GM19240 (cell line): ENCODE data around the gene PLIN5.
"Not testable (repeated sequence)": the region's sequence is repeated elsewhere in the genome, so short reads cannot be mapped to it uniquely, and the experiment has no call there.

Experiments used
- DNase-seq: peaks from one replicate; pipeline ENCODE4 v3.0.0; 2011; ENCODE audit warnings: low spot score; ENCODE audit not compliant: insufficient read length

PLIN5 gene

GRCh38 chr19:4568886-4569285 lies 33.9 kb upstream of the PLIN5 start:
- no peak for DNase-seq

DNA sequence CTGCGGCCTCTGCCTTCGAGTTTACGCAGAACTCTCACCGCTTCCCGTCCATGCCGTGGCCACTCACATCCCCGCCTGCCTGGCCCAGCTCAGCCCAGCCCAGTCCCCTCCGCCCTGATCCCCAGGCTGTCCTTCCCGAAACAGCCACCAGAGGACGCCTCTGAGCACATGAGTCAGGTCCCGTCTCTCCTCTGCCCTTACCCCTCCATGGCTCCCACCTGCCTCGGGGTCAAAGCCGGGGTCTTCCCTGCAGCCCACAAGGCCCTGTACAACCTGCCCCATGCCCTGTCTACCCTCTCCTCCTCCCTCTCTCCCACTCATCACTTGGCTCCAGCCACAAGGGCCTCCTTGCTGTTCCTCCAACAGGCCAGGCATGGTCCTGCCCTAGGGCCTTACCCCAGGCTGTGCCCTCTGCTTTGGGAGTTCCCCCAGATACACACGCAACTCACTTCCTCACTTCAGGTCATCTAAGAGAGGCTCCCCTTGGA lies 32.6 kb upstream of the PLIN5 start:
- no peak for DNase-seq

GRCh38 chr19:4566402-4567051 lies 31.5 kb upstream of the PLIN5 start:
- DNase-seq: no peak

GRCh38 chr19:4563562-4563961 lies 28.5 kb upstream of the PLIN5 start:
- DNase-seq: not testable (repeated sequence)

DNA sequence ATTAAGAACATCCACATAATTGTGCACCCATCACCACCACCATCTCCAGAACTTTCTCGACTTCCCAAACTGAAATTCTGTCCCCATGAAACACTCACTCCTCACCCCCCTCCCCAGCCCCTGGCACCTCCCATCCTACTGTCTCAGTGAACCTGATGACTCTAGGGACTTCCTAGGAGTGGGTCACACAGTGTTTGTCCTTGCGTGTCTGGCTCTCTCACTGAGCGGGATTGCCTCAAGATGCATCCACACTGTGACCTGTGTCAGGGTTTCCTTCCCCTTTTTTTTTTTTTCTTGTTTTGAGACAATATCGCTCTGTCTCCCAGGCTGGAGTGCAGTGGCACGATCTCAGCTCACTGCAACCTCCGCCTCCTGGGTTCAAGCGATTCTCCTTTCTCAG lies 27.1 kb upstream of the PLIN5 start:
- DNase-seq: not testable (repeated sequence)

DNA sequence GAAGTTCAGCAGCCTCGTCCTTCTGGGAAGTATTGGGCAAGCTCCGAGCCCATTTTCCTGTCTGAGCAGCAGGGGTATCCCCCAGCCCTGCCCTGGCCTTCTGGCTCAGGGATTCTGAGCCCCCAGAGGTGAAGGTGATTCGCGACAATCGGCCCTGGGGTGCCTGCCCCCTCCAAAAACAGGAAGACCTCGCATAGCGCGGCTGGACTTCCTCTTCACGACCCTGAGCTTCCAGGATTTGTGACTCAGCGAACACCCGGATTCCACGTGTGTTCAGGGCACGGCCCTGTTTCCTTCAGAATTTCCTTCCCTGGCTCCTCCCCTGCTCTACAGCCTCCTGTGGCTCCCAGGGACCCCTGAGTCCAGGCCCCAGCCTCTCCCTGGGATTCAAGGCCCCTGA lies 24.5 kb upstream of the PLIN5 start, which contains the start of gene SEMA6B:
Gene SEMA6B, minus strand, starts transcription at position 116 of the 400 bp plus-strand sequence. CDS start 1,227 bp downstream, outside the sequence.
- DNase-seq: no peak

GRCh38 chr19:4557971-4558941 lies 23.2 kb upstream of the PLIN5 start:
- no peak for DNase-seq

GRCh38 chr19:4557144-4557970 lies 22.3 kb upstream of the PLIN5 start:
- DNase-seq: no peak

DNA sequence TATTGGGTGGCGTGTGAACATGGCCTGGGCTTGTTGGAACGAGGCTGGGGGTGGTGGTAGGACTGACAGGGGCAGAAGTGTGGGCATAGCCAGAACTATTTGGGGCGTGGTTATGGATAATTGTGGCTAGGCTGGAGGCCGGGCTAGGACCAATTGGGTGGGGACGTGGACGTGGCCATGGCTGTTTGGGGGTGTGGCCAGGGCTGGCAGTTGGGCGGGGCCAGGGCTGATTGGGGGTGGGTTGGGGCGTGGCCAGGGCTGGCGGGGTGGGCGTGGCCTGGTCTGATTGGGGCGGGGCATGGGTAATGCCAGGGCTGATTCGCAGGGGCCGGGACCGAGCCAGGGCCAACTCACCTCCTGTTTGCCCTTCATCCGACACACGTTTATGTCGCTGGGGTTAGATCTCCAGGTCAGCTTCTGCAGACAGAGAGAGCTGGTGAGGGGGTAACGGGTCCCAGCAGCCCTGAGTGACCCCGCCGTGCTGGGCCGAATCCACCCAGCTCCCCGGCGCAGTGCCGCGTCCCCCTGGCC lies 21.6 kb upstream of the PLIN5 start:
- no peak for DNase-seq

DNA sequence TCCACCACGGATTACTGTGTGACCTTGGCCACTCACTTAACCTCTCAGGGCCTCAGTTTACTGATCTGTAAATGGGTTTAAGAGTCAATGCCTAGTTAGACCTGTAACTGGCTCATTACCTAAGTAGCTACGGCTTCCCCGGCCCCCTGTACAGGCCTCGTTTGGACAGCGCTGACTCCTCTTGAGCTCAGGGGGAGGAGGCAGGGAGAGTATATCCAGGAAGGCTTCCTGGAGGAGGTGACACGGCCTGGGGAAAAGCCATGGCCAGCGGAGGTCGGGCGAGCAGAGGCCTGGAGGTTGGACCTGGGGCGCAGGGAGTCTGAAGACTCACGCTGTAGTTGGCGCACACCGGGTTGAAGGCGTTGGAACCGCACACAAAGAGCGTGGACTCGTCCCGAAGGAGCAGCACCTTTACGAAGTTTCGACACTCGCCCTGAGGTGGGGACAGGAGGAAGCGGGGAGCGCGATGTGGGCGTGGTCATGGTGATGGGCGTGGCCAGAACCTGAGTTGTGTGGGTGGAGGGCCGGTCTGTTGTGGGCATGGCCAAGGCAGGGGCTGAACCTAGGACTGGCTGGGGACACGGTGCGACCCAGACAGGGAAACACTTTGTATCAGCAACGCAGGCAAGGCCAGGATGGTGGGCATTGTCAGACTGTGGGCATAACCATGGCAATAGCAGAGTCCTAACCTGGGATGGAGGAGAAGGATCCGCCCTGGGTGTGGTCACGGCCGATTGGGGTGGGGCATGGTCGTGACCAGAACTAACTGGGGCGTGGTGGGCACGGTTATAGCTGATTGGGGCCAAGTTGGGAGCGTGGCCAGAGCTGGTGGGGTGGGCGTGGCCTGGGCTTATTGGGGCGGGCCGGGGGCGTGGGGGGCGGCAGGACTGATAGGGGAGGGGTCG lies 20.9 kb upstream of the PLIN5 start:
- DNase-seq: no peak

GRCh38 chr19:4554717-4555116 lies 19.7 kb upstream of the PLIN5 start:
- DNase-seq: no peak

- no peak for DNase-seq
These were observed 18.8 kb upstream of the PLIN5 start for GRCh38 chr19:4553775-4554174.

- no peak for DNase-seq
These were observed 18.2 kb upstream of the PLIN5 start for GRCh38 chr19:4553092-4553695.

DNA sequence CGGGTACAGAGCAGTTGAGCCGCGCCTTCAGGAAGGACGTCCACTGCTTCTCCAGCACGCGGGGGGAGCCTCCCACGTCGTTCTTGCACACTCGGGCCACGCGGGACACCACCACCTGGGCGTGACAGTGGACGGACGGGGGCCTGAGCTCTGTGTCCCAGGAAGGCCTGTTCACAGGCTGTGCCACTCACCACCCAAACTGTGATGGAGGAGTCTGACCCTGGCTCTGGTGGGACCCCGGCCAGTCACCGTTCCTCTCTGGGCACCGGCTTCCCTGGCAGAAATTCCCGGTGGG lies 17.4 kb upstream of the PLIN5 start:
- DNase-seq: no peak

- no peak for DNase-seq
These were observed 15.5 kb upstream of the PLIN5 start for GRCh38 chr19:4550479-4551050.

GRCh38 chr19:4550018-4550417 lies 15.0 kb upstream of the PLIN5 start:
- DNase-seq: no peak

DNA sequence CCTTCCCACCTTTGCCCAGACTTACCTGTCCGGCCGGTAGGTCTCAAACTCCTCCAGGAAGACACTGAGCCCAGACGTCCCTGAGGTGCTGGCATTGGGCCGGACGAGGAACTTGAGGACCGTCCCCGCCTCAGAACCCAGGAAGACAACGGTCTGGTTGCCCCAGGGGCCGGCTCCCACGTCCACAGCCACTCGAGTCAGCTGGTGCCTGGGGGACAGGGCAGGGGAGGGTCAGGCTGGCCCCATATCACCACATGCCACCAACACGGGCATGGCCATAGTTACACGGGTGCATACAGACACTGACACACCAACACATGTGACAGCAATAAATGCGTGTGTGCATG lies 13.2 kb upstream of the PLIN5 start:
- DNase-seq: no peak

DNA sequence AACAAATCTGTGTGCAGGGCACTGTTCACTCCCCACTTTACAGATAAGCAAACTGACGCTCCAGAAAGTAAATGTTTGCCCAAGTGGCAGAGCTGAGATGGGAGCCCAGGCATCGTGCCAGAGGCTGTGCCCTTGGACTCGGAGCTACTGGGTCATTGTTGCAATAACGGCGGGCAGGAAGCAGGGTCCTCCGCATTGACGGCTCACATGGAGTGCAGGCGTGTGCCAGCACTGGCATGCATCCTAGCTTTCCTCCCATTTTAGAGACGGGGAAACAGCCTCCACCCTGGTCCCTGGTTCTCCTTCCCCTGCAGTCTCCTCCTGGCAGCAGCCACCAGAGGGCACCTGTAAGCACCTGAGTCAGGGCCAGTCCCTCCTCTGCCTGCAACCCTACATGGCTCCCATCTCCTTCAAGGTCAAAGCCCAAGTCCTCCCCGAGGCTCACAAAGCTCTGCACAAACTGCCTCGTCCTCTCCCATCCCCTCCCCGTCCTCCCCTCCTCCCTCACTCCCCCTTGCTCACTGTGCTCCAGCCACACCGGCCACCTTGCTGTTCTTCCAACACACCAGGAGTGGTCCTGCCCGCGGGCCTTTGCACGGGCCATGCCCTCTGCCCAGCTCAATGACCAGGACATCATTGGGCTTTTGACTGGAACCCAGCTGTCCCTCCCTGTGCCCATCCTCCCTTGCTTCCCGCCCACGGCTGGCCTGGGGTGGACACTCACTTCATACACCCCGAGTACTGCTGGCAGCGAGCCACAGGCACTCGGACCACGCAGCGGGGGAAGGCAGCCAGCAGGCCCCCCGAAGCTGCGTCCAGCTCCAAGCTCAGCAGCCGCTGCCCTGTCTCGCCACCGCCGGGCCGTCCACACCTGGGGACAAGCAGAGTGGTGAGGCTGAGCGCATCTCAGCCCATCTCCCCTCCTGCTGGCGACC lies 12.5 kb upstream of the PLIN5 start:
- DNase-seq: no peak
